Lower lobe of right lung (tissue), 2 donors: ENCODE data around the gene NKX2-3. TPM values are rescaled to one million over a fixed set of nuclear protein-coding genes. Genes with fewer than 3 reads are reported as not detected.

ENCODE experiments used
- ATAC-seq, 2 donors: fragments of 200-7000 bp; cut with Tn5 transposase; one replicate each; pipeline ENCODE4 v1.9.1; 2020 to 2022; ENCODE audit warnings: mild to moderate bottlenecking in 2 of 2, moderate library complexity in 2 of 2
- DNase-seq: peaks from one replicate; pipeline ENCODE4 v3.0.0-alpha.2; 2020
- H3K27ac ChIP-seq: fragments of 200-600 bp; one replicate; pipeline ENCODE4 v1.8.0; 2022
- H3K27me3 ChIP-seq: fragments of 200-600 bp; one replicate; pipeline ENCODE4 v1.8.0; 2022; ENCODE audit warnings: low read depth
- H3K36me3 ChIP-seq: fragments of 200-600 bp; one replicate; pipeline ENCODE4 v1.8.0; 2022; ENCODE audit warnings: mild to moderate bottlenecking
- H3K4me1 ChIP-seq: fragments of 200-600 bp; one replicate; pipeline ENCODE4 v1.8.0; 2022
- H3K4me3 ChIP-seq: fragments of 200-600 bp; one replicate; pipeline ENCODE4 v1.8.0; 2022; ENCODE audit warnings: mild to moderate bottlenecking
- H3K9me3 ChIP-seq: fragments of 200-600 bp; one replicate; pipeline ENCODE4 v1.8.0; 2022
- CTCF ChIP-seq: fragments of 200-600 bp; IDR thresholded peaks from one replicate; pipeline ENCODE4 v1.8.0; 2022; ENCODE audit warnings: antibody characterized with exemption, mild to moderate bottlenecking
- intact Hi-C: fragments of 100-400 bp; cut with DNase I; formaldehyde crosslinking; loops from one replicate; pipeline ENCODE4 v1.11.0; 2022
- total RNA-seq: library from RNA; stranded (reverse); fragmentation: NEBNext Ultra II Directional; extraction: Animal tissue kit (Norgen Biotek cat#: 25700); gene quantifications from one replicate; pipeline ENCODE4 v1.2.1, GENCODE V29; 2021
- donor health status: DM: no; HTN: yes; CAD: no; lungs with severe emphysema.

NKX2-3 gene
- total RNA-seq, 1 donor from 2014 or later: not detected

GRCh38 chr10:99497343-99498025 is 35.3 kb upstream of the NKX2-3 start:
- TF ChIP-seq CTCF: no peak
- intact Hi-C loops: no loop called here
- Histone ChIP-seq H3K4me3 (no peak overlapping the region), H3K36me3 (no peaks in the 10 kb centered on the region), H3K27ac (no peak overlapping the region), H3K9me3 (peaks cover 7% of the 10 kb centered on the region), H3K4me1 (no peaks in the 10 kb centered on the region), H3K27me3 (peaks cover 3% of the 10 kb centered on the region)
- DNase-seq: no peak
- peak in 1 of 2 donors; percentile 31 for ATAC-seq

- Histone ChIP-seq H3K4me3 (no peak overlapping the region), H3K27ac (no peak overlapping the region), H3K9me3 (no peaks in the 10 kb centered on the region), H3K27me3 (peaks cover 21% of the 10 kb centered on the region), H3K36me3 (no peaks in the 10 kb centered on the region), H3K4me1 (no peaks in the 10 kb centered on the region)
- TF ChIP-seq CTCF: no peak
- ATAC-seq (no peak), DNase-seq (no peak)
- intact Hi-C loops: no loop called here
Observed at GRCh38 chr10:99506416-99506815, 26.3 kb upstream of the NKX2-3 start.

- no peak overlapping the region for H3K27ac ChIP-seq
- no peak overlapping the region for H3K4me3 ChIP-seq
- H3K4me1 ChIP-seq: no peaks in the 10 kb centered on the region
- TF ChIP-seq CTCF: no peak
- no peaks in the 10 kb centered on the region for H3K36me3 ChIP-seq
- peaks cover 18% of the 10 kb centered on the region for H3K27me3 ChIP-seq
- no peak for ATAC-seq
- intact Hi-C loops: no loop called here
- H3K9me3 ChIP-seq: no peaks in the 10 kb centered on the region
- DNase-seq: no peak
Observed at GRCh38 chr10:99507265-99507664, 25.5 kb upstream of the NKX2-3 start.

- peaks cover 23% of the 10 kb centered on the region for H3K27me3 ChIP-seq
- no peaks in the 10 kb centered on the region for H3K36me3 ChIP-seq
- intact Hi-C loops: no loop called here
Observed at GRCh38 chr10:99513061-99513460, 19.7 kb upstream of the NKX2-3 start.

GRCh38 chr10:99519690-99520039 is 13.1 kb upstream of the NKX2-3 start:
- no peak for TF ChIP-seq CTCF
- intact Hi-C loops: no loop called here
- Histone ChIP-seq H3K9me3 (no peaks in the 10 kb centered on the region), H3K4me1 (peaks cover 8% of the 10 kb centered on the region), H3K36me3 (no peaks in the 10 kb centered on the region), H3K4me3 (no peak overlapping the region), H3K27me3 (peaks cover 77% of the 10 kb centered on the region), H3K27ac (no peak overlapping the region)
- ATAC-seq (no peak), DNase-seq (no peak)

More at GRCh38 chr10:99513061-99513460, 19.7 kb upstream of the NKX2-3 start:
- Histone ChIP-seq H3K9me3 (no peaks in the 10 kb centered on the region), H3K4me1 (no peaks in the 10 kb centered on the region), H3K4me3 (no peak overlapping the region), H3K27ac (no peak overlapping the region)
- ATAC-seq (no peak), DNase-seq (no peak)
- TF ChIP-seq CTCF: no peak
